Activated naive CD8-positive, alpha-beta T cell treated with anti-CD3 and anti-CD28 coated beads, Interleukin-2, amount 10 ng/mL, durations not matched to agents 7 days and 5 days (primary cell): ENCODE measurements around the gene FYCO1. TPM values are rescaled to one million over a fixed set of nuclear protein-coding genes. Genes with fewer than 3 reads are reported as not detected.
A peak's percentile ranks its signal among the peaks of the same experiment; 100 is the strongest.
"Not testable (repeated sequence)": the region's sequence is repeated elsewhere in the genome, so short reads cannot be mapped to it uniquely, and the experiment has no call there.

Source experiments
- ATAC-seq: fragments of 150-1000 bp; cut with Tn5 transposase; one replicate; pipeline ENCODE4 v1.10.0; 2021; ENCODE audit warnings: low read depth, moderate library complexity
- POLR2A ChIA-PET: fragments of 350-600 bp; sonication (Branson Sonifier 250); formaldehyde crosslinking; loops from one replicate; lab custom pipeline; 2021; ENCODE audit warnings: antibody characterized with exemption; lab: Charles Lee
- DNase-seq: peaks from one replicate; pipeline ENCODE4 v3.0.0; 2021
- H3K27ac Mint-ChIP-seq: one replicate; pipeline ENCODE4 v1.8.0; 2022; ENCODE audit warnings: mild to moderate bottlenecking, mixed read lengths
- H3K27me3 Mint-ChIP-seq: one replicate; pipeline ENCODE4 v1.8.0; 2022; ENCODE audit warnings: mild to moderate bottlenecking, moderate library complexity, mixed read lengths
- H3K36me3 Mint-ChIP-seq: one replicate; pipeline ENCODE4 v1.8.0; 2021; ENCODE audit warnings: mild to moderate bottlenecking, mixed read lengths
- H3K4me1 Mint-ChIP-seq: one replicate; pipeline ENCODE4 v1.8.0; 2021; ENCODE audit warnings: mixed read lengths
- H3K4me3 Mint-ChIP-seq: one replicate; pipeline ENCODE4 v1.8.0; 2022; ENCODE audit warnings: mild to moderate bottlenecking, moderate library complexity, mixed read lengths
- H3K9me3 Mint-ChIP-seq: one replicate; pipeline ENCODE4 v1.8.0; 2021; ENCODE audit warnings: mixed read lengths
- total RNA-seq, 2 experiments: library from RNA; stranded (reverse); gene quantifications; one replicate each; pipeline ENCODE4 v1.2.3, GENCODE V29; 2021

FYCO1 gene
- total RNA-seq, 2 experiments from 2014 or later: 37.9 to 39.1 TPM

DNA sequence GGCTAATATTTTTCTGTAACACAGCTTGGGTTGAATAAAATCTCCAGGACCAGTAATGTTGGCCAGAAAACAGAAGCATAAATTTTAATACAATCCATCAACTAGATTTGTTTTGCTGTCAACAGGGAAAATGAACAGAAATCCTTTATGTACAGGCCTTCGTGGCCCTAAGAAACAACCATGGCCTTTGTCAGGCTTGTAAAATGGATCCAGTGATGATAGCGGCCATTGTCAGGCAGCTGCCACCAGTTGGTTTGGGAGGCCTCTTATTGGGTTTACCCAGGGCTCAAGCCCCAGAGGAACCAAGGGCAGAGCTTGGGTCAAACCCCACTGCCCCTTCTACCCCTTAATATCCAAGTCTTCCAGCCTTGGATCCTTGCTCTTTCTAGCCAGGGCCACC, 5.6 kb upstream of the FYCO1 start:
- POLR2A ChIA-PET: no interaction called here
- Mint-ChIP-seq H3K27me3 (peaks cover 17% of the 10 kb centered on the region), H3K9me3 (peaks cover 4% of the 10 kb centered on the region), H3K4me1 (peaks cover 9% of the 10 kb centered on the region), H3K4me3 (no peak overlapping the region), H3K27ac (no peak overlapping the region), H3K36me3 (peaks cover 18% of the 10 kb centered on the region)
- DNase-seq: no peak
- ATAC-seq: no peak

DNA sequence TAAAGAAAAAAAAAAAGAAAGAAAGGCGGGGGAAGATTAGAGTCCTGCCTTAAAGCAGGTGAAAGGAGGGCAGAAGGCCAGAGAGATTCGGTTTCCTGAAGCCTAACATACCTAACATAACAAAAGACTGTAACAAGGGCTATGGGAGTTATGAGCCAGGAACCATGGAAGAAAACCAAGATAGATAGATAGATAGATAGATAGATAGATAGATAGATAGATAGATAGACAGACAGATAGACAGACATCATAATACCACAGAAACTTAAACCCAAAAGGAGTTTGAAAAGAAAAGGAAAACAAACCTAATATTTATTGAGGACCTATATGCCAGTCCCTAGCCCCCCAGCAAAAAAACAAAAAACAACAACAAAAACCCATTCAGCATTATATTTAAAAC, 2.3 kb upstream of the FYCO1 start:
- Mint-ChIP-seq H3K9me3 (peaks cover 1% of the 10 kb centered on the region), H3K27ac (no peak overlapping the region), H3K4me1 (peaks cover 25% of the 10 kb centered on the region), H3K4me3 (no peak overlapping the region), H3K27me3 (peaks cover 17% of the 10 kb centered on the region), H3K36me3 (peaks cover 18% of the 10 kb centered on the region)
- no peak for ATAC-seq
- POLR2A ChIA-PET: no interaction called here
- no peak for DNase-seq

DNA sequence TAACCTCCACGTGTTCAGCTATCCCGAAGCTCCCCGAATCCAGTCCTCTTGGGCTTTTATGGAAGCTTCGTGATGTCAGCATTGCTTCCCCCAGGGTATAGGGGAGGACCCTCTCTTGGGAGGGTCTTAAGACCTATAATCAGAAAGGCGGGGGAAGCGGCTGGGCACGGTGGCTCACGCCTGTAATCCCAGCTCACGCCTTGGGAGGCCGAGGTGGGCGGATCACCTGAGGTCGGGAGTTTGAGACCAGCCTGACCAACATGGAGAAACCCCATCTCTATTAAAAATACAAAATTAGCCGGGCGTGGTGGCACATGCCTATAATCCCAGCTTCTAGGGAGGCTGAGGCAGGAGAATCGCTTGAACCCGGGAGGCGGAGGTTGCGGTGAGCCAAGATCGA, 1.9 kb upstream of the FYCO1 start:
- H3K36me3 Mint-ChIP-seq: peaks cover 21% of the 10 kb centered on the region
- peaks cover 30% of the 10 kb centered on the region for H3K4me1 Mint-ChIP-seq
- not testable (repeated sequence) for H3K9me3 Mint-ChIP-seq, ATAC-seq, DNase-seq, H3K4me3 Mint-ChIP-seq, H3K27ac Mint-ChIP-seq
- POLR2A ChIA-PET: interaction anchor here (6.5 kb wide), 1 partner anchor 19 kb away, joined by 85 read pairs; no protein-coding TSS in a partner anchor
- peaks cover 17% of the 10 kb centered on the region for H3K27me3 Mint-ChIP-seq

DNA sequence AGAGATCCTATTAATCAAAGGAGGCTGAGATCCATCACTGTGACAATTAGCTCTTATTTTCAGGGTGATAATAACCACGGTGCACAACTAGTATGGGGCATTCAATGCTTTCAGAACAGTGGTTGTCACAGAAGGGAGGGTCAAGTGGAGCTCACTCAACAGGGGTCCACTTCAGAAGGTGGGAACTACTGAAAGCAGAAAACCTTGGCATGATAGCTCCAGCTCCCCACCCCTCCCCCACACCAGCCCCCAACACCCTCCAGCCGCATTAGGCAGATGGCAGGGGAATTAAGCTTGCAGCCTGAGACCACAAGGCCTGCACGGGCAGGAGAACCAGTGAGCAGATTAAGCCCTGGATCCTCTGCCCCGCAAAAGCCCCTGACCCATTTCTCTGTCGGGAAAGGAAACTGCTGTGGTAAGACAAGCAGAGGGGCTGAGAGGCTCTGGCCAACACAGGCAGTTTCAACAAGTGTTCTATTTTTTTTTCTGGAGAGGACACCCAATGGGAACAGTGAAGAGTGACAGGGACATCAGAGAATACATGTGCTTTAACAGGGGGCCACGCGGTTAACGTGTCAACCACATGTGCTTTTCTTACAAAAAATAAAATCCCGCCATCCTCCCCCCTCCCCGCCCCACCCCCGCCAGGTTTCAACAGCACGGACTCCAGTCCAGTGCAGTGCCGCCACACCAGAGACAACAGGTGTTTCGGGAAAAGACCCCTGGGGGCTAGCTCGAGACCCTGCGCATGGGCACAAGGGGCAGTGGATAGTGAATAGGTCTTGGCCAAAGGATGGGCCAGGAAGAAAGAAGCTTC, 997 bp downstream of the FYCO1 start:
- peak overlapping the region; percentile 93 for H3K4me3 Mint-ChIP-seq
- peak overlapping the region; percentile 90 for H3K27ac Mint-ChIP-seq
- POLR2A ChIA-PET: interaction anchor here (0.6 to 6.5 kb wide), 11 partner anchors 16 to 110 kb away, joined by 3 to 85 read pairs (median 9); partner anchors contain the start of gene CXCR6
- H3K36me3 Mint-ChIP-seq: peaks cover 29% of the 10 kb centered on the region
- peaks cover 15% of the 10 kb centered on the region for H3K27me3 Mint-ChIP-seq
- ATAC-seq (peak; percentile 53), DNase-seq (peak; percentile 67)
- peaks cover 51% of the 10 kb centered on the region for H3K4me1 Mint-ChIP-seq
- H3K9me3 Mint-ChIP-seq: no peaks in the 10 kb centered on the region

DNA sequence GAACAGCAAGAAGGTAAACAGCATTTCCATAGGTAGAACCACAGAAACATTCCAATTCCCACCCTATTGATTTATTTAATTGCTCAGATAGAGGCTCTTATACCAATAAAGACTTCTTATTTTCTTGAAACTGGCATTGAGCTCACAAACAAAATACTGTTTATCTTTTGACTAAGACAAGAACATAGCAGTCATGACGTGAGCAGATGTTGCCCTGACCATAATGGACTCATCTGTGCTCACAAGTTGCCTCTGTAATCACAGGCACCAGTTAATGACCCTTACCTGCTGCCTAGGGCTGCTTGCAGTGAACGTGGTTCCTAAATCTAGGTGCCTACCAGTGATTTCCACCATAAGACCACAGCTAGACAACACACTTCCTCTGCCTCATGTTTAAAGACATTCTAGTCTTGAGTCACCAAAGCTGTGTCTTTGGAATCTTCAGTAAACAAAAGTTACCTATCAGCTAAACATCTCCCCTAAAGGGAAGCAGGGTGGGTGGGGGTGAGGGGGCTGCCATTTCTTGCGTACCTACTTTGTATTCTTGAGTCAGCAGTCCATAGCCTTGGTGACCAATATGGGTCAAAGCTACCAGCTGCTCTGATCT, 2.1 kb downstream of the FYCO1 start:
- ATAC-seq: peak; percentile 9
- POLR2A ChIA-PET: interaction anchor here (0.9 to 6.5 kb wide), 8 partner anchors 15 to 104 kb away, joined by 3 to 85 read pairs (median 10); partner anchors contain the start of gene CXCR6
- Mint-ChIP-seq H3K36me3 (peaks cover 35% of the 10 kb centered on the region), H3K27ac (peak overlapping the region; percentile 81), H3K4me1 (peaks cover 56% of the 10 kb centered on the region), H3K27me3 (peaks cover 8% of the 10 kb centered on the region), H3K4me3 (peak overlapping the region; percentile 78), H3K9me3 (no peaks in the 10 kb centered on the region)
- DNase-seq: no peak

GRCh38 chr3:45992821-45993221, 2.8 kb downstream of the FYCO1 start:
- POLR2A ChIA-PET: interaction anchor here (1.0 to 6.5 kb wide), 5 partner anchors 15 to 299 kb away, joined by 3 to 85 read pairs (median 3); partner anchors contain the start of gene CXCR6
- Mint-ChIP-seq H3K27me3 (peaks cover 2% of the 10 kb centered on the region), H3K27ac (peak overlapping the region; percentile 81), H3K4me3 (peak overlapping the region; percentile 78), H3K4me1 (peaks cover 62% of the 10 kb centered on the region), H3K9me3 (no peaks in the 10 kb centered on the region), H3K36me3 (peaks cover 39% of the 10 kb centered on the region)
- ATAC-seq: no peak
- no peak for DNase-seq

GRCh38 chr3:45992133-45992729, 3.4 kb downstream of the FYCO1 start:
- Mint-ChIP-seq H3K4me3 (peak overlapping the region; percentile 78), H3K27me3 (no peaks in the 10 kb centered on the region), H3K4me1 (peaks cover 66% of the 10 kb centered on the region), H3K27ac (peak overlapping the region; percentile 81), H3K9me3 (no peaks in the 10 kb centered on the region), H3K36me3 (peaks cover 43% of the 10 kb centered on the region)
- POLR2A ChIA-PET: interaction anchor here (1.0 to 6.5 kb wide), 4 partner anchors 14 to 299 kb away, joined by 3 to 85 read pairs (median 18); partner anchors contain the start of gene CXCR6
- ATAC-seq: no peak
- DNase-seq: no peak

GRCh38 chr3:45991341-45991740, 4.3 kb downstream of the FYCO1 start:
- H3K27me3 Mint-ChIP-seq: no peaks in the 10 kb centered on the region
- peak overlapping the region; percentile 81 for H3K27ac Mint-ChIP-seq
- no peaks in the 10 kb centered on the region for H3K9me3 Mint-ChIP-seq
- H3K4me3 Mint-ChIP-seq: peak overlapping the region; percentile 36
- H3K36me3 Mint-ChIP-seq: peaks cover 47% of the 10 kb centered on the region
- ATAC-seq: no peak
- DNase-seq: no peak
- H3K4me1 Mint-ChIP-seq: peaks cover 69% of the 10 kb centered on the region
- POLR2A ChIA-PET: interaction anchor here (0.7 to 6.5 kb wide), 4 partner anchors 13 to 85 kb away, joined by 3 to 85 read pairs (median 4); no protein-coding TSS in a partner anchor

DNA sequence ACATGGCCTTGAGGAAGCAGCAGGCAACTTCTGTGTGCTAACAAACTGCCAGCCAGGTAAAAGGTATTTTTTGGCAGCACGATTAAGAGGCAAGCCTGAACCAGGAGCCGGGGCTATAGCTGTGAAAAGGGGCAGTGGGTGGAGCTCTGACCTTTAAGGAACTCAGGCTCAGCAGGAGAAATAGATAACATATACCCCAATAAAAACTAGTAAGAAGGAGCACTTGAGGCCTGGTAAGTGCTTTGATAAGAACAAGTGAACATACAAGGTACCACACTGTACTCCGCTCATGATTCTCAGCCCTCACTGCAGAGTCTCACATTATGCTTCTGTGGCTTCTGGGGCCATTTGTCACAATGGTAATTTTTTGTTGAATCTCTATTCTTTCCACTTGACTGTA, 5.4 kb downstream of the FYCO1 start:
- H3K9me3 Mint-ChIP-seq: no peaks in the 10 kb centered on the region
- peak overlapping the region; percentile 55 for H3K27ac Mint-ChIP-seq
- H3K4me1 Mint-ChIP-seq: peaks cover 74% of the 10 kb centered on the region
- no peaks in the 10 kb centered on the region for H3K27me3 Mint-ChIP-seq
- no peak for DNase-seq
- POLR2A ChIA-PET: no interaction called here
- peaks cover 55% of the 10 kb centered on the region for H3K36me3 Mint-ChIP-seq
- H3K4me3 Mint-ChIP-seq: no peak overlapping the region
- no peak for ATAC-seq

DNA sequence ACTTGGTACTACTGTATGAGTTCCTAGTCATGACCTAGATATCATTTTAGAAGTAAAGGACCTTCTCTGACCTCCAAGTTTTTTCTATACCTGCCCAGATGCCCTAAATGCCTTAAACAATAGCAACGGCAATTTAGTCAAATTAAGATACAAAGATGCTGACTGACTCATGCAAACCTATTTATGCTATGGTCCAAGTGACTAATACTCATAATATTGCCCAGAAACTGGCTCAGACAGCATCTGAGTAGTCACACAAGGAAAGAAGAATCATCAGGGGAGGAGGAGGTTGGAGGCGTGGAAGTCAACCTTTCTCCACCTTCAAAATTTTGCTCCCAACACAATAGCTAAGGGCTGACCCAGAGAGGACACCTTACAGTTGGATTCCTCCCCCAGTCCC, 6.8 kb downstream of the FYCO1 start:
- POLR2A ChIA-PET: interaction anchor here (0.6 to 1.8 kb wide), 3 partner anchors 46 to 96 kb away, joined by 3 to 5 read pairs (median 3); partner anchors contain the start of gene CXCR6

GRCh38 chr3:45988362-45988761, 7.3 kb downstream of the FYCO1 start:
- ATAC-seq (no peak), DNase-seq (no peak)
- no peaks in the 10 kb centered on the region for H3K9me3 Mint-ChIP-seq
- peaks cover 71% of the 10 kb centered on the region for H3K36me3 Mint-ChIP-seq
- H3K27ac Mint-ChIP-seq: peak overlapping the region; percentile 5
- peaks cover 72% of the 10 kb centered on the region for H3K4me1 Mint-ChIP-seq
- POLR2A ChIA-PET: interaction anchor here (0.6 to 1.8 kb wide), 3 partner anchors 45 to 96 kb away, joined by 3 to 5 read pairs (median 3); partner anchors contain the start of gene CXCR6
- no peak overlapping the region for H3K4me3 Mint-ChIP-seq
- no peaks in the 10 kb centered on the region for H3K27me3 Mint-ChIP-seq

More for the DNA sequence above, 6.8 kb downstream of the FYCO1 start:
- H3K27ac Mint-ChIP-seq: no peak overlapping the region
- ATAC-seq: no peak
- no peak for DNase-seq
- no peaks in the 10 kb centered on the region for H3K9me3 Mint-ChIP-seq
- peaks cover 67% of the 10 kb centered on the region for H3K36me3 Mint-ChIP-seq
- no peaks in the 10 kb centered on the region for H3K27me3 Mint-ChIP-seq
- H3K4me1 Mint-ChIP-seq: peaks cover 75% of the 10 kb centered on the region
- no peak overlapping the region for H3K4me3 Mint-ChIP-seq

GRCh38 chr3:45987368-45988291, 8.0 kb downstream of the FYCO1 start:
- ATAC-seq (no peak), DNase-seq (no peak)
- Mint-ChIP-seq H3K36me3 (peaks cover 73% of the 10 kb centered on the region), H3K27me3 (no peaks in the 10 kb centered on the region), H3K4me3 (no peak overlapping the region), H3K4me1 (peaks cover 68% of the 10 kb centered on the region), H3K27ac (peak overlapping the region; percentile 5), H3K9me3 (no peaks in the 10 kb centered on the region)
- POLR2A ChIA-PET: interaction anchor here (1.6 to 1.8 kb wide), 2 partner anchors 44 to 49 kb away, joined by 3 to 5 read pairs; partner anchors contain the start of gene CXCR6
